ENCODE data around the gene KRTAP4-9.

GRCh38 chr17:41061964-41062363 is 43.2 kb upstream of the KRTAP4-9 start:
- TF ChIP-seq EZH2 (optimal IDR thresholded peaks at IDR 0.05; ENCODE audit: low read depth, low read length) (no peak), CTCF (IDR thresholded peaks at IDR 0.05; ENCODE audit: low read length) (no peak), EZH2phosphoT487 (IDR thresholded peaks at IDR 0.05; ENCODE audit: low read length) (no peak)

All from MM.1S (cell line).